GM19397 (cell line): ENCODE results near the gene PLEK.
A peak's percentile ranks its signal among the peaks of the same experiment; 100 is the strongest.
"Not testable (repeated sequence)": the region's sequence is repeated elsewhere in the genome, so short reads cannot be mapped to it uniquely, and the experiment has no call there.

Source experiments
- ATAC-seq: cut with Tn5 transposase; IDR thresholded peaks from one replicate; pipeline ENCODE4 v1.9.1; 2021; ENCODE audit warnings: mild to moderate bottlenecking, moderate library complexity; ENCODE audit not compliant: unreplicated experiment

Gene PLEK, protein sequence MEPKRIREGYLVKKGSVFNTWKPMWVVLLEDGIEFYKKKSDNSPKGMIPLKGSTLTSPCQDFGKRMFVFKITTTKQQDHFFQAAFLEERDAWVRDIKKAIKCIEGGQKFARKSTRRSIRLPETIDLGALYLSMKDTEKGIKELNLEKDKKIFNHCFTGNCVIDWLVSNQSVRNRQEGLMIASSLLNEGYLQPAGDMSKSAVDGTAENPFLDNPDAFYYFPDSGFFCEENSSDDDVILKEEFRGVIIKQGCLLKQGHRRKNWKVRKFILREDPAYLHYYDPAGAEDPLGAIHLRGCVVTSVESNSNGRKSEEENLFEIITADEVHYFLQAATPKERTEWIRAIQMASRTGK

DNA sequence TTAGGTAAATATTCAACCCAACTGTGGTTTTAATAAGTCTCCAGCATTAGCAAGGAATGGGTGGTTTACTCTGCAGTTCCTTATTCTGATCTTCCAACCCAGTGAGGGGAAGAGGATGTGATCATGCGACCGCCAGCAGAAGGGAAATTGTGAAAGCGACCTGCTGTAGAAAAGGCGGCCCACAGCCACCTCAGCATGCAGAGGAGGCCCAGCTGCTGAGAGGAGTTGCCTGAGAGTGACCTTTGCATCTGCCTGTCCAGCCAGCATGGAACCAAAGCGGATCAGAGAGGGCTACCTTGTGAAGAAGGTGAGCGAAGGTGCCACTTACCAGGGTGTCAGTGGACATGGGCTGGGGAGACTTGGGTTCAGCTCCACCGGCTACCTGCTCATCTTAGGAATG lies at the start of gene PLEK:
Gene PLEK (plus strand): TSS at position 196 of the 400 bp plus-strand sequence. CDS start 70 bp downstream, at position 266.
- peak; percentile 76 for ATAC-seq

- no peak for ATAC-seq
These were observed 49.0 kb upstream of the PLEK start for GRCh38 chr2:68316111-68316510.

DNA sequence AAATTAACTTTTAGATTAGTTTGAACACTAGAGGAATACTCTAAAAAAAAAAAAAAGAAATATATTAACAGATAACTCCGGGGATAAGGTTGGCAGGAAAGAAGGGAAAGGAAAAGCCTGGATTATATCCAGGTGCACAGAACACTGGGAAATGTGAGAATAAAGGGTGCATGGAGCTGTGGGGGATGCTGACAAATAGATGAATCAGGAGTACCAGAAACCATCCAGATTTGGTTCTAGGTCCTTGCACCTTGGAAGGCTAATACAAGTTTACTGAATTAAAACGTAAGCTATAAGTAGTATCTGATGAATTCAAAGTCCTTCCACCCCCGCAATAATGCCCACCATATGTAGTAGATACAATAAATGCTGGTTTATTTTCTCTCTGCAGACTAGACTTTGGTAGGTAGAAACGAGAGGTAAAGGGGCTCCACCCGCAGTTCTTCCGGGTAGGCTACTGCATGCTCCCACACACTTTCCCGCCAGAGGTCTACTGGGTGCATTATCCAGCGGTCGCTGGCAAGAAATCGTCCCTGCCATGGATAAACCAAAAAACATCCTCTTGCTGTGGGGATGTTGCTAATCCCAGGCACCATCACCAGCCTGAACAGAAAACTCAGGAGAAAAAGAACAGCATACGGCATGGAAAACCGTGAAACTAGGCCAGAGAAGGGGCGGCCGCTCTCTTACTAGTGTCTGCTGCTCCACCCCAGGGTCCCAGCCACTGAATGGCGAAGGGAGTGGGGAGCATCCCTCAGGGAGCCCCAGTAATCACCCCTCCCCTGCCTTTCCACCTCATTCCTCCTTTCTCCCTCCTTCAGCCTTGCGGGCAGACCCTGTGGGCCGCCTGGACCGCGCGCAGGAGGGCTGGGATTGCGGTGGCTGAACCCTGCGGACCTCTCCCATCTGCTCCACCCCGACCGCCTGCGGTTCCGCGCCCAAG lies 46.8 kb upstream of the PLEK start:
- ATAC-seq = no peak

GRCh38 chr2:68318914-68319397 lies 46.1 kb upstream of the PLEK start:
- no peak for ATAC-seq

DNA sequence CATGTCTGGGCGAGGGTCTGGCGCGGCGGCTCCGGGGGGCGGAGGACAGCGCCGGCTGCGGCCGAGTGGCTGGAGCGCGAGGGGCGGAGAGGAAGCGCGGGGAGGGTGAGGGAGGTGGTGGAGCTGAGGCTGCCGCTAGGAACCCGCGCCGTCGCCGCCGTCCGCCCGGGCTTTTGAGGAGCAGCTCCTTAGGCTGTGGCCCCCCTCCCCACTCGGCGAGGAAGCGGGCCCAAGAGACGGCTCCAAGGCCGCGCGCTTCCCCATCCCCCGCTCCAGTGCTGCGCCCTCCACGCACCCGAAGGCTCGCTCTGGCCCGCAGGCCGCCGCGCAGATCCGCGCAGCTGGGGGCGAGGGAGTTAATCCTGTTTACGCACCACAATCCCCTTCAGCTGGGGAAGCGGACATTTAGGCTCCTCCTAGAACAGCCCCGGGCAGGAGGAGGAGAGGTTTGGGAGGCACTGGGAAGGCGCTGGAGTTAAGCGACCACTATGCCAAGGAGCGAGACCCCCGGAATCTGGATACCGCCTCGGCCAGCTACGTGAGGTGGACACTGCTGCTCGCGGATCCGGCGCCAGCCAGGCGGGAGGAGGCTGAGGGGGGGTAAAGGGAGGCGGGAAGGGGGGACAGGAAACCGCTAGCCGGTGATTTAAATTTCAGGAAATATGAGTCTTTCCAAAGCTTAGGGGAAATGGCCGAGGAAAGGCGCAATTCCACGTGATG lies 45.5 kb upstream of the PLEK start, which contains the start of gene CNRIP1:
Gene CNRIP1 (minus strand): TSS at position 552 of the 720 bp plus-strand sequence. CDS start 549 bp downstream, at position 3.
- no peak for ATAC-seq

GRCh38 chr2:68320118-68320641 lies 44.9 kb upstream of the PLEK start:
- no peak for ATAC-seq

- no peak for ATAC-seq
These were observed 40.0 kb upstream of the PLEK start for GRCh38 chr2:68325056-68325455.

DNA sequence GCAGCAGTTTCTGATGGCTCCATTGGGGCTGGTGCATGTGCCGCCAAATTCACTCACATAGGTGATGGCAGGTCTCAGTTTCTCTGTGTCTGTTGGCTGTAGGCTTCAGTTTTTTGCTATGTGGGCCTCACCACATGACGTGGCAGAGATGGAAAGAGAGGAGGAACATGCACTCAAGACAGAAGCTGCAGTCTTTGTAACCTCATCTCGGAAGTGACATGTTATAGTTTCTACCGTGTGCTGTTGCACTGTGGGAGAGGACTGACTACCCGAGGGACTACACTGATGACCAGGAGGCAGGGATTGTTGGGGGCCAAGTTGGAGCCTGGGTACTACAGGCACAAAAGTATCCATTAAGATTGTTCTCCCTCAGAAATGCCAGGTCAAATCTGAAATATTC lies 36.2 kb upstream of the PLEK start:
- no peak for ATAC-seq

DNA sequence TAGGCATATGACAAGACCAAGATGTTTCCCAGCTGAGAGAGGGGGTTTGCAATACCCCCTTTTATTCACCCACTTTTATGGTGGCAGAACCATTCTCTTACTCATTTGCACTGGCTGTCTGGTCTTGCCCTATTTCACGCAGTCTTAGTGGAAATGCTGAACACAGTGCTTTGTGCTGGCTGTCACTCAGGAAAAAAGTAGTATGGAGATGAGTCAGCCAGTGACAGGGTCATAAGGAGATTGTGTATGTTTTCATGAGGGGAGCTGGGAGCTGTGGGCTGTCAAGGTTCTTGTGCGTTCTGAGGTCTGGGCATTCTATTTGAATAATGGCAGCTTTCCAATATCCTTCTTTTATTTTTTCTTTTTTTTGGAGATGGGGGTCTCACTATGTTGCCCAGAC lies 34.4 kb upstream of the PLEK start:
- no peak for ATAC-seq

GRCh38 chr2:68333009-68333408 lies 32.1 kb upstream of the PLEK start:
- ATAC-seq = no peak

GRCh38 chr2:68333931-68334330 lies 31.2 kb upstream of the PLEK start:
- ATAC-seq = no peak

GRCh38 chr2:68336192-68336591 lies 28.9 kb upstream of the PLEK start:
- no peak for ATAC-seq

DNA sequence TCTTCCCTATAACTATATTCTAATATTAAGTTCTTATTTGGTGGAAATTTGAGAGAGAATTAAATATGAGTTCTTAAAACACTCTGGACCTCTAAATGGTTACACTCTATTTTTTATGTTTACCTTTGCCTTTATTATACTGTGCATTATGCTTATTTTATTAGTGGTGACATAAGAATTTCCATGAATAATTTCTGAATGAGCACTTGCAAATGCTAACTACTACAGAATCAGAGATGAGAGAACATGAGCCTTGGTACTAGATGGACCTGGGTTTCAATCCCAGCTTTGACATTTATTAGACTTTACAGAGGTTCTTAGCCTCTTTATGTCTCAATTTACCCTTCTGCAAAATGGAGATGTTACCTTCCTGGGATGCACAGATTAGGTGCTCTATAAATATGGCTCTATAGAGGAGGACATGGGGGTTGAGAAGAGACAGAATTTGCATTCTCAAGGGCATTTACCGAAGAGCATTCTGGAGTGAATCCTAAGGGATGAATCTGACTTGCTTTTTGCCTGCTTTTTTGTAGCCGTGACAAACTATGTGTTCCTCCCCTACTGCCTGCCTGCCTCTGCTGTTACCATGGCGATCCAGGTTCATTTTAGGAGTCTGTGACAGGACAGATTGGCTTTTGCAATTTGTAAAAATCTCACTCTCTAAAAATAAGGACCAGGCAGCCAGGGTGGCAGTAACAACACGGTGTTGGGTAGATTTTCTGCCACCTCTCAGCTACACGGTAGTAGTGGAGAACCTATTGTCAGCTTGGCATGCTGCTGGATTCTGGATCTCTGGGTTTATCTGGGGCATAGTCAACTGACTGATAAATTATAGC lies 24.6 kb upstream of the PLEK start:
- no peak for ATAC-seq

DNA sequence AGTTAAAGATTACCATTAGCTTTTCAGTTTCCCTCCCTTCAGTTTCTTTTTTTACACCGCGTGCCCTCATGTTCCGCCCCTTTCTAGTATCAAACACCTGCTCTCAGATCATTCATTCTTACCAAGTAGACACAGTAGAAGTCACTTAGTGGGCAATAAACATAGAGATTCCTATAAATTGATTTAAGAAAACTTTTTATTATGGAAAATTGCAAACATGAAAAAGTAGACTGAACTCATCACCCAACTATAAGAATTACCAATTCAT lies 24.1 kb upstream of the PLEK start:
- no peak for ATAC-seq

DNA sequence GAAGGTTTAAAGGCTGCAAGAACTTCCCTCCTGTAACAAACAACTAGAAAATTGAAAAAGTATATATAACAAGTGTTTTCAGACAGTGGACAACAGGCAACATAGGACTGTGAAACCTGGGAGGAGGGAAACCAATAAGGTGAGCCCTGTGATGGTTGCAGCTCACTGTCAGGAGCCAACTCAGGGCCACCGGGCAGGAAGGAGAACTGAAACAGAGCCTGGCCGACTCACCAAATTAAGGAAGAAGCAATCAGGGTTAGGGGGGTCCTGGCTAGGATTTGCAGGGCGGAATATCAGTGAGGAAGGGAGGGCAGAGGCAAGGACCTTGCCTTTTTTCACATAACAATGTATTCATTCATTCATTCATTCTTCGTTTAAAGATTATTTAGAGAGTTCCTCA lies 23.5 kb upstream of the PLEK start:
- no peak for ATAC-seq

GRCh38 chr2:68342470-68342869 lies 22.6 kb upstream of the PLEK start:
- no peak for ATAC-seq

DNA sequence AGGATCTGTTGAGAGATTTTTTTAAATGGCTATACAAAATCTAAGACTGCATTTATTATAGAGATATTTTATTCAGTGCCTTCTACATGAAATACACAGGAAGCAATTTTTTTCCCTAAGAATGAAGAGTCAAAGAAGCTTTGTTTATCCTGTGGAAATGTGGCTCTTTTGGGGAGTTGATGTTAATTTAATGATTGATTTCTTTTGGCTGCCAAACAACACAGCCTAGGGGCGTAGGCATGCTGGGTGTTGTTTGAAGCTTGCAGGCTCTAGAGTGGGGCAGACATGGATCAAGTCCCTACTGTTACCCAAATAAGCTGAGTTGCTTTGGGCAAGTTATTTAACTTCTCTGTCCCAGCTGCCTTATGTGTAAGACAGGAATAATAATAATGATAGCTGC lies 21.1 kb upstream of the PLEK start:
- no peak for ATAC-seq

GRCh38 chr2:68345129-68345875 lies 19.8 kb upstream of the PLEK start:
- no peak for ATAC-seq

GRCh38 chr2:68349091-68349490 lies 16.0 kb upstream of the PLEK start:
- ATAC-seq = not testable (repeated sequence)
